NCI-H2107 treated with DMSO at 0.1 percent for 48 hours (cell line): ENCODE measurements around the gene PSMD4.
"Not testable (repeated sequence)": the region's sequence is repeated elsewhere in the genome, so short reads cannot be mapped to it uniquely, and the experiment has no call there.

Source experiments
- DNase-seq: peaks from one replicate; lab custom pipeline; 2025; ENCODE audit not compliant: unreplicated experiment; lab: John Stamatoyannopoulos, UW

Gene PSMD4

DNA sequence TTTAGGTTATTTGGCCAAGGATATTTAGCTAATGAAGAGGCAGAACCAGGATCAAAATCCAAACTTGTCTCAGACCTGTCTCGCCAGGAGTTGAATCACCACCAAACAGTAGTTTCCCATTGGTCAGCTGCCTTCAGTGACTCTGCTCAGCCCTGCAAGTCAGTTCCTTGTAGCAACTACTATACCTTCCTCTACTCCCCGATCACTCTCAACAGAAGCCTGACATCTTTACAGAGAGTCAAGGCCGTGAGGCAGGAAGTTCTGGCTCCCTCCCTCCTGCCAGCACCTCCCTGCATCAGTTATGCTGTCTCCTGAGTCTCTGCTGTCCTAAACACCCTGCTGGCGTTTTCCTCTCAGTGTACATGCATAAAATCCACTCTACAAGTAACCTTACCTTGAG lies 13.2 kb downstream of the PSMD4 start:
- DNase-seq, result no peak

DNA sequence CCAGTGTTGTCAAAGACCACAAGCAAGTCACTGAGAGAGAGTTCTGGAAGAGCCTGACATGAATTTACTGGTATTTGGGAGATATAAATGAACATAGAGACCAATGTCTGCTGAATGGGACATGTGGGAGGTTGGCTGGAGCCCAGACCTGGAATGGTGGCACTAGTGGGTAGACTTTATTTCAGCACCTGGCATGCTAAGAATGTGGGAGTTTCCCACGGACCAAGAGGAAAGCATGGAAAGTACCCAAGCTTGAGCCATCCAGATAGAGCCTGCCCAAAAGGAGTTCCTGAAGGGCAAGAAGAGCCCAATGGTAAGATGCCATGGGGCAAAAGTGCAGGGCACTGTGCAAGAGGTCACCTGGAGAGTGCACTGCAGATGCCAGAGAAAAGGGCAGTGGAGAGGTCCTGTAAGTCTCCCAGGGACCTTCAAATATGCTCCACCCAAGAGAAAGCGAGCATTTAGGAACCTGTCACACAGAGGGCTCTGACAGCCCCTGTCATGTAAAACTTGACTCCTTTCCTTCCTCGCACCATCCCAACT lies 19.5 kb downstream of the PSMD4 start:
- DNase-seq, result no peak

DNA sequence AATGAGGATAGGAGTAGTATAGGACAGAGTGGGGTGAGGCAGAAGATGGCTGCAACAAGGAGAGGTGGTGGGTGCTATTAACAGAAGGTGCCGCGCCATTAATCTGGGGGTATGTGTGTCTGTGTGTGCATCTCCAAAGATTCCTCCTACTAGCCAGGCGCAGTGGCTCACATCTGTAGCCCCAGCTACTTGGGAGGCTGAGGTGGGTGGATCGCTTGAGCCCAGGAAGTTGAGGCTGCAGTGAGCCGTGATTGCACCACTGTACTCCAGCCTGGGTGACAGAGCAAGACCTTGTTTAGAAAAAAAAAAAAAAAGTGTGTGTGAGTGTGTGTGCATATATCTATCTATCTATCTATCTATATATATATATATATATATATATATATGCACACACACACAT lies 20.8 kb downstream of the PSMD4 start:
- not testable (repeated sequence) for DNase-seq

DNA sequence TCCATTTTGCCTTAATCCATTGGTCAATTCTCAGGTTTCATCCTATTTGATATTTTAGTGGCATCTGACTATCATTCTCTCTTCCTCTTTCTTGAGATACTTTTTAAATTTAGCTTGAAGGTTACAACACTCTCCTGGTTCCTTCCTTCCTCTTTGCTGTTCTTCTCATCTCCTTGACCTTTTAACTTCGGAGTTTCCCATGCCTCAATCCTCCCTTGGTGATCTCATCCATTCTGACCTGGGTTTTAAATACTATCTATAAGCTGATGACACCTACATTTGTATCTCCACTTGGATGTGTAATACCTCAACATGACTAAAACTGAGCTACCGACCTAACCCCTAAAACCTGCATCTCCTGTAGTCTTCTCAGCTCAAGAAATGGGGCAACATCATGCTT lies 22.7 kb downstream of the PSMD4 start:
- DNase-seq, result no peak

DNA sequence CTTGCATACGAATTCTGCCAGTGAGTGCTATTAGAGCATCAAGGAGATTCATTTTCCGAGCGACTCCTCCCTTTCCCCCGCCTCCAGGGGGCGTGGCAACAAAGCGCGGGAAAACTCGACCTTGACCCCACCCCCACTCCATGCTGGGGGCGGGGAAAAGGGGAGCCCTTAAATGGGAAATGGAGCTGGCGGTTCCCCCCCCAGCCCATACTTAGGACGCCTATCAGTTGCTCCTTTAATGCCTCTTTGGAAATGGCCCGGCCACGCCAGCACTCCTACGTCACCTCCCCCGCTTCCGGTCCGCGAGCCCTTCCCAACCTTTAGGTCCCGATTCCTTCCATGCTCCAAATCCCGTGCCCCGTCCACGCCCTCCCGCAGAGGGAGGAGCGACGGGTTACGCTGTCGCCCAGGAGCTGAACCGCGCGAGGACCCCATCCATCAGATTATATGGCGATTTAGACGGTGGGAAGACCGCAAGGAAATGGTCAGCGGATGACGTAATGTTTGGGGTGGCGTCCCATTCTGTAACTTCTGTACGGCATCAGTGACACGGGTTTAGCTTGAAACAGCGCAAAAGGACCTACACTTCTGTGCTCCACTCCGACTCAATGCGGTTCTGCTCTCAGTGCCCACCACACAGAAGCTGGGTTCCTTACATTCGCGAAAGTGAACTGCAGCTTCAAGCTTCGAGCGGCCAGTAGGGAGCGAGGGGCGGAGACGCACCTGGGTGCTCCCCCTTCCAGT lies 26.9 kb downstream of the PSMD4 start:
- DNase-seq, result peak; percentile 97

DNA sequence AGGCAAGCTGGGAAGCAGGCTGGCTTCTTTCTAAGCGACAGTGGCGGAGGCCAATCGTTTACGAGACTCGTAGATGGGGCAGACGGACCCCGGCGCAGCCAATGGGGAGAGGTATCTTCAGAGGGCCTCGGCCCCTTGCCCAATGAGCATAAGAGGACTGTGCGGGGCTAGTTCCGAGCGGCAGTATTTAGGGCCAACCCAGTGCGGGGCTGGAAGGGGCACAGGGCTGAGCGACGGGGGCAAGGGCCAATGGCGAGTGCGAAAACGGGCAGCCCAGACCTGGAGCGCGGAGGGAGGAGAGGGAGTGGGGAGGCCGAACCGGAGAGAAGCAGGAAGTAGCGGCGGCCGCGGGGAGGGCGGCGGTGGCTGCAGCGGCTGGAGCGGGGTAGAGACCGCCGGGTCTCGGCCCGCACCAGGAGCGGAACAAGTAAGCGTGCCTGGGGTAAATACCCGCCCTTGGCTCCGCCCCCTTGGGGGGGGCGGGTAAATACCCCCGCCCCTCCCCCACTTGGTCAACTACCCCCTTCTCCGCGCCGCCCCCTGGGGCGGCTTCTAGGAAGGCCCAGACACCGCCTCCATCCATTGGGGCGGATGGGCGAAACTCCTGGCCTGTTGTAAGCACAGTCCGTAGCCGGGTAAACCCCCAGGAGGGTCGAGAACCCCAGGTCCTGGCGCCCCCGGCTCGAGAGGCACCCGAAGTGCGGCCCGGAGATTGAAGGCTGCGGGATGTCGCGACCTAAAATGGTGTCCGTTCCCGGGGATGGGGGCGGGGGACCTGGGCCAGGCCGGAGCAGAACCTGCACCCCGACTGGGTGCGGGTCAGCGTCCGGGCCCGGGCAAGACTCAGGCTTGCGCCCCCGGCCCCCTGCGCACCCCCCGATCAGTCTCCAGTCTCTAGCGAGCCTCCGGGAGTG lies 27.7 kb downstream of the PSMD4 start, which contains the start of gene ZNF687:
ZNF687 (plus strand) TSS at position 331 of the 914 bp plus-strand sequence. CDS start 3,993 bp downstream, outside the sequence.
- peak; percentile 99 for DNase-seq

DNA sequence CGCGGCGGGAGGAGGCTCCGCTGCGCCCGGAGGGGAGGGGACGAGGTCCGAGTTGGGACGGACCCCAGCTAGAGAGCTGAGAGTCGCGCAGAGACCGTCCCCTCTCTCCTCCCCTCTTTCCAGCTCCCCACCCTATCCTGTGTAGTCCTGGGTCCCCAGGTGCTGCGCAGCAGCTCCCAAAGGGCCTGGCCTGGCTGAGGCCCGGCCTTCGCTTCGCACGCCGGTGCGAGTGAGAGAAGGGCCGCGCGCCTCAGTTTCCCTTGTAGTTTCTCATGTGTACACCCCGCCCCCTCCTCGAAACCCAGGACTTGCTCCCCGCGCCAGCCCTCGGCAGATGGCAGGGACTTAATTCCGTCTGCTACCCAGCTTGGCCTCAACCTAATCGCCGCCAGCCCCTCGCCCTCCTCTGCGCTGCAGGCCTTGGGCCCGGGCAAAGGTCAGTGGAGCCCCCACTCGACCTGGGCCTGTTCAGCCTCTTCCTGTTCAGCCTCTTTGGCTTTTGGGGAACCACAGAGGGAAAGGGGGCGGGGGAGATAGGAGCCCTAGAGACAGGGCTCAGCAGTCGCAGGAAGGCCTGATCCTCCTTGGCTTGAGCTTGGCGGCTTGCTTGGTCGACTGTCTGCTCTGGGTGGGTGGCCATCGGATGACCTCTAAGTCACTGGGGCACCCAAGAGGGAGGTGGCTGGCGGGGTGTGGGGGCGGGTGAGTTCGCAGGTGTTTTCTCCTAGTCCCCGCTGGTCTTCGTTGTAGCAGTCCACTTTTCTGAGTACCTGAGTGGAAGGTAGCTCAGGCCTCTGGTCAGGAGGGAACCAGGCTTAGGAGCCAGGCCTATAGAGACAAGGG lies 28.6 kb downstream of the PSMD4 start:
- no peak for DNase-seq

DNA sequence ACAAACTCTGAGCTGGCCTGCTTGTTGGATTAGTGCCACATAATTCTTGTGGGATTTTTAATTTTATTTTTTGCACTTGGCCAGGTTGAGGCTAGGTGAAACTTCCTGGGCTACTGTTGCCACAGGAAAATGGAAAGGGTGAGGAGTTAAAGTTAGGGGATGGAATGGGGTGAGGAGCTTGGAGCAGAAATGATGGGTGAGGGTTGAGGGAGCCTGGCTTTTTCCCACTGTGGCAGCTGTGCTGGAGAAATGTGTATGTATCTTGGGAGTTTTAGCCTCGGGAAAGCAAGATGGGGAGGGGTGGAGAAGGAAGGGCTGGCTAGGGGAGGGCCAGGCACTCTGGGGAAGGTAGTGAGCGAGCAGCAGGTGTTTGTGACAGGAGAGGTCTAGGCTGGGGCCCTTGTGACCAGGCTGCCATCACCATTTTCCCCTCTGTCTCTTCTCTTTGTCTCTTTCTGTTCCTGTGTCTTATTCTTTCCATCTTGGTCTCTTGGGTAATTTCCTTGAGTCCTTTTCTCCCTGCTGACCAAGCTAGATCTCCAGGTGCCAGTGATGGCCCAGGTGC lies 29.6 kb downstream of the PSMD4 start:
- no peak for DNase-seq

DNA sequence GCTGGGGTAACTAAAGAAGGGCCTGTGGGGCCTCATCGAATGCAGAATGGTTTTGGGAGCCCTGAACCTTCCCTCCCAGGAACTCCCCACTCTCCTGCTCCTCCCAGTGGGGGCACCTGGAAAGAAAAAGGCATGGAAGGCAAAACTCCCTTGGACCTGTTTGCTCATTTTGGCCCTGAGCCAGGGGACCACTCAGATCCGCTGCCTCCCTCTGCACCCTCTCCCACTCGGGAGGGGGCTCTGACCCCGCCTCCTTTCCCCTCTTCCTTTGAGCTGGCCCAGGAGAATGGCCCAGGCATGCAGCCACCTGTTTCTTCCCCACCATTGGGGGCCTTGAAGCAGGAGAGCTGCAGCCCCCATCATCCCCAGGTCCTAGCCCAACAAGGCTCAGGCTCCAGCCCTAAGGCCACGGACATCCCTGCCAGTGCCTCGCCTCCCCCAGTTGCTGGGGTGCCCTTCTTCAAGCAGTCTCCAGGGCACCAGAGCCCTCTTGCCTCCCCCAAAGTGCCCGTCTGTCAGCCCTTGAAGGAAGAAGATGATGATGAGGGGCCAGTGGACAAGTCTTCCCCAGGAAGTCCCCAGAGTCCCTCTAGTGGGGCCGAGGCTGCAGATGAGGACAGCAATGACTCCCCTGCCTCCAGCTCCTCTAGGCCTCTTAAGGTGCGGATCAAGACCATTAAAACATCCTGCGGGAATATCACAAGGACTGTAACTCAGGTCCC lies 32.2 kb downstream of the PSMD4 start:
- DNase-seq, result no peak

DNA sequence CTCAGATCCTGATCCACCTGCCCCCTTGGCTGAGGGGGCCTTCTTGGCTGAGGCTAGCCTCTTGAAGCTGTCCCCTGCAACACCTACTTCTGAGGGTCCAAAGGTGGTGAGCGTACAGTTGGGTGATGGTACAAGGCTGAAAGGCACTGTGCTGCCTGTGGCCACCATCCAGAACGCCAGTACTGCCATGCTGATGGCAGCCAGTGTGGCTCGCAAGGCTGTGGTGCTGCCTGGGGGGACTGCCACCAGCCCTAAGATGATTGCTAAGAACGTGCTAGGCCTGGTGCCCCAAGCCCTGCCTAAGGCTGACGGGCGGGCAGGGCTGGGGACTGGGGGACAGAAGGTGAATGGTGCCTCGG lies 32.8 kb downstream of the PSMD4 start:
- no peak for DNase-seq

DNA sequence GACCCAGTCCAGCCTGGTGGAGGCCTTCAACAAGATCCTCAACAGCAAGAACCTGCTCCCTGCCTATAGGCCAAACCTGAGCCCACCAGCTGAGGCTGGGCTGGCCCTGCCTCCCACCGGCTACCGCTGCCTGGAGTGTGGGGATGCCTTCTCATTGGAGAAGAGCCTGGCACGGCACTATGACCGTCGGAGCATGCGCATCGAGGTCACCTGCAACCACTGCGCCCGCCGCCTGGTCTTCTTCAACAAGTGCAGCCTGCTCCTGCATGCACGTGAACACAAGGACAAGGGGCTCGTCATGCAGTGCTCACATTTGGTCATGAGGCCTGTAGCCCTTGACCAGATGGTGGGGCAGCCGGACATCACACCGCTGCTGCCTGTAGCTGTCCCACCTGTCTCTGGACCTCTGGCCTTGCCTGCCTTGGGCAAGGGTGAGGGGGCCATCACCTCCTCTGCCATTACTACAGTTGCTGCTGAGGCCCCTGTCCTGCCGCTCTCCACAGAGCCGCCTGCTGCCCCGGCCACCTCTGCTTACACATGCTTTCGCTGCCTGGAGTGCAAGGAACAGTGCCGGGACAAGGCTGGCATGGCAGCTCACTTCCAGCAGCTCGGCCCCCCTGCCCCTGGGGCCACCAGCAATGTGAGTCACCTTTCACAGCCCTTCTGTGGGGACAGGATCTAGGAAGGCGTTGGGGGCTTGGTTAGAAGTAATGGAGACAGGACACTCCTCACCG lies 33.4 kb downstream of the PSMD4 start:
- DNase-seq, result no peak

DNA sequence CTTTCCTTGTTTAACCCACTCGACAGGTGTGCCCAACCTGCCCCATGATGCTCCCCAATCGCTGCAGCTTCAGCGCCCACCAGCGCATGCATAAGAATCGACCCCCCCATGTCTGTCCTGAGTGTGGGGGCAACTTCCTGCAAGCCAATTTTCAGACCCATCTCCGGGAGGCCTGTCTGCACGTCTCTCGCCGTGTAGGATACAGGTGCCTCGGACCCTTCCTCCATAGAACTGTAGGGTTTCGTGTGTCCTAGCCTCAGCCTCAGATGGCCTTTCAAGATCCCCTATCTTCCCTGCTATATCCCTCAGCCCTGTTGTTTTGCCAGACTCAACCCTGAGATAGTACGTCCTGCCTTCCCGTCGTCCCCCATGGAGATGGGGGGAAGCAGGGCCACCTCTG lies 34.0 kb downstream of the PSMD4 start:
- no peak for DNase-seq

DNA sequence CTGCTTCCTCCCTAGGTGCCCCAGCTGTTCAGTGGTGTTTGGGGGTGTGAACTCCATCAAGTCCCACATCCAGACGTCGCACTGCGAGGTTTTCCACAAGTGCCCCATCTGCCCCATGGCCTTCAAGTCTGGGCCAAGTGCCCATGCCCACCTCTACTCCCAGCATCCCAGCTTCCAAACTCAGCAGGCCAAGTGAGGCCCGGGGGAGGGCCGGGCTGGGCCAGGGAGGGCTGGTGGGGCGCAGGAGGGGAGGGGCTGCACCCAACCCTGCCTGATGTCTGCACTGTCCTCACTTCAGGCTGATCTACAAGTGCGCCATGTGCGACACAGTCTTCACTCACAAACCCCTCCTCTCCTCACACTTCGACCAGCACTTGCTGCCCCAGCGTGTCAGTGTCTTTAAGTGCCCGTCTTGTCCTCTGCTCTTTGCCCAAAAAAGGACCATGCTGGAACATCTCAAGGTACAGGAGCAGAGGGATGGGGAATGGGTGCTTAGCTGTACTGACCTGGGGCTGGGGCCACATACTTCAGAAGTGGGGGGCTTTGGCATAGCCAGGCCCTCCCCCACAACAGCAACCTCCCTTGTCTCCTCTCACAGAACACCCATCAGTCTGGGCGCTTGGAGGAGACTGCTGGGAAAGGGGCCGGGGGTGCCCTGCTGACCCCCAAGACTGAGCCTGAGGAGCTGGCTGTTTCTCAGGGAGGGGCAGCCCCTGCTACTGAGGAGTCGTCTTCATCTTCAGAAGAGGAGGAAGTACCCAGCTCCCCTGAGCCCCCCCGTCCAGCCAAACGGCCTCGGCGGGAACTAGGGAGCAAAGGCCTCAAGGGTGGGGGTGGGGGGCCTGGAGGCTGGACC lies 34.8 kb downstream of the PSMD4 start:
- no peak for DNase-seq

DNA sequence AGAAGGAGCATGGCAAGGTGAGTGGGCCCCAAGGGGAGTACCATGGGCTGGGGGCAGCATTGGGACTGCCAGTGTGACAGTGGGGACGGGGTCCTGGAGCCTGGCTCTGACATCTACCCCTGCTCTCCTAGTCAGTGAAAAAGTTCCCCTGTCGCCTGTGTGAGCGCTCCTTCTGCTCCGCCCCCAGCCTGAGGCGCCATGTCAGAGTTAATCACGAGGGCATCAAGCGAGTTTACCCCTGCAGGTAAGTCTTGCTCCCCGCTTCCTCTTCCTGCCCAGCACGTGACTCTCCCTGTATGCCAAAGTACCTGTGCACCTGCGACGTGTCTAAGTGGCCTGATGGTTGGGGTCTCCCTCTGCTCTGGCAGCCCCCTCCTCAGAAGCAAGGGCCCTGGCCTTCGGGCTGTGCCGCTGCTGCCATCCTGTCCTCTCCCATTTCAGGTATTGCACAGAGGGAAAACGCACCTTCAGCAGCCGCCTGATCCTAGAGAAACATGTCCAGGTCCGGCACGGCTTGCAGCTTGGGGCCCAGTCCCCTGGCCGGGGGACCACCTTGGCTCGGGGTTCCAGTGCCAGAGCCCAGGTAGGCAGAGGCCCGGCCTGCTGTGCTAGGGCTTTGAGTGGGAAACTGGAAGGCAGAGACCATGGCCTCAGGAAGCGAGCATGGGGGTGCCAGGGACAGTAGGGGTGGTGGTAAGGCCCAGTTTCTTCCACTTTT lies 35.6 kb downstream of the PSMD4 start:
- DNase-seq, result no peak

DNA sequence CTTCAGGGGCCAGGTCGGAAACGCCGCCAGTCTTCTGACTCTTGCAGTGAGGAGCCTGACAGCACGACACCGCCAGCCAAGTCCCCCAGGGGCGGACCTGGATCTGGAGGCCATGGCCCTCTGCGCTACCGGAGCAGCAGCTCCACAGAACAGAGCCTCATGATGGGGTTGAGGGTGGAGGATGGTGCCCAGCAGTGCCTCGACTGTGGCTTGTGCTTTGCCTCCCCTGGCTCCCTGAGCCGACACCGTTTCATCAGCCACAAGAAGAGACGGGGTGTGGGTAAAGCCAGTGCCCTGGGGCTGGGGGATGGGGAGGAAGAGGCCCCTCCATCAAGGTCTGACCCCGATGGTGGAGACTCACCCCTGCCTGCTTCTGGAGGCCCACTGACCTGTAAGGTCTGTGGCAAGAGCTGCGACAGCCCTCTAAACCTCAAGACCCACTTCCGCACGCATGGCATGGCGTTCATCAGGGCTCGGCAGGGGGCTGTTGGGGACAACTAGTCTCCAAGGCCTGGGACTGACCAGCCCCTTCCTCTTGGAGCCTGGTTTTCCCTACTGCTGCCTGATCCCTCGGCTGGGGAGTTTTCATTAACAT lies 36.3 kb downstream of the PSMD4 start:
- no peak for DNase-seq

DNA sequence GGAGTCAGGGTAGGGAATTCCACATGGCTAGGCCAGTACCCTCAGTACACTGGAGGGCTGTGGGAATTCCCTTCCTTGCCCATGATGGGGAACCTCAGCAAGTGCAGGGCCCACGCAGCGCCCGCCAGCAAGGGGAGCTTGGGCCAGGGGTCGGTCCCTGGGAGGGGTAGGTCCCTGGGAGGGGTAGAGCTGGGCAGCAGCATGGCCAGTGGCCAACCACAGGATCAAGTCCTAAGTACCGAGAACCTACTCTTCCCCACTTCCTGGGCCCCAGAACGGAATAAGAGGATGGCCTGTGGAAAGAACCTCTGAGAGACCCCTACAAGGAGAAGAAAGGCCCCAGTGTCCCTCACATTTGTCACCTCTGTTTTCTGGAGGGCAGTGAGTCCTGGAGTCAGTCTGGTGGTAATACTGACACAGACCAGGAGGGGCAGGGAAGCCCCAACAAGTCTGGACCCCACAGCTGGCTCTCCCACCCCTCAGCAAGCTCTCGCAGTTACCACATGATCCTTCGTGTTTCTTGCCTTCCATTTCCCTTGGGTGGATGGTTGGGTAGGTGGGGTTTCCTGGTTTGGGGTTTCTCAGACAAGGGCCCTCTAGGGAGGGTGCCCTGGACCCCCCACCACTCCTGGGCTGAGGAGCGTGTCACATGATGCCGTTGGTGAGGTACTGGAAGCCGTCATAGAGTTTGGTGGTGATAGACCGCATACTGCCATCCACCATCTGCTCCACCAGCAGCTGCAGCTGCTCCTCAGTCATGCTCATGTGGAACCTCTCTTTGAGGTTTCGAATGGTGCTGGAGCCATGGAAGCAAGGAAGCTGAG lies 37.9 kb downstream of the PSMD4 start:
- peak; percentile 15 for DNase-seq

DNA sequence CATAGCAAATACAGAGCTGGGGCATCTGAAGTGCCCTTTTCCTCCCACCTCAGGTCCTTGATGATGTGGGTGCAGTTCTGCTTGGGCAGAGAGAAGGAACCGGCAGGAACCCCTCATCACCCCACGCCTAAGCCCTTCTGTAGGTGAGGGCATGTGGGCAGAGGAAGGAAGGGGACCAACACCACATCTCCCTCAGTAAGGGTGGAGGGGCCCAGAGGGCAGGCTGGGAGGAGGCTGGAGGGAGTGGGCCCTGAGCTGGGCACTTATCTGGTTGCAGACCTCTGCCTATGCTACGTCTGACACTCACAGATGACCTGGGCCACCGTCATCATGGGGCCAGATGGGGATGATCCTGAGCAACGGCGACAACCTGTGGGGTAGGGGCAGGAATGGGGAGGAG lies 38.6 kb downstream of the PSMD4 start:
- no peak for DNase-seq
